ENCODE measurements around the gene PRDM11. TPM values are rescaled to one million over a fixed set of nuclear protein-coding genes. Genes with fewer than 3 reads are reported as not detected.
A peak's percentile ranks its signal among the peaks of the same experiment; 100 is the strongest.

The PRDM11 gene
- 10 to 100 TPM in 2 of 3 donors, 1 to 10 TPM in 1; 7.6 to 25.2 (median 11.3) TPM for total RNA-seq
- long read RNA-seq, donor 1, partial matches to known transcripts, result 5 of 14 reads
- long read RNA-seq, donor 1, other reads (novel, unspliced or antisense), result 9 of 14 reads
- long read RNA-seq, donor 2, result 0 reads

DNA sequence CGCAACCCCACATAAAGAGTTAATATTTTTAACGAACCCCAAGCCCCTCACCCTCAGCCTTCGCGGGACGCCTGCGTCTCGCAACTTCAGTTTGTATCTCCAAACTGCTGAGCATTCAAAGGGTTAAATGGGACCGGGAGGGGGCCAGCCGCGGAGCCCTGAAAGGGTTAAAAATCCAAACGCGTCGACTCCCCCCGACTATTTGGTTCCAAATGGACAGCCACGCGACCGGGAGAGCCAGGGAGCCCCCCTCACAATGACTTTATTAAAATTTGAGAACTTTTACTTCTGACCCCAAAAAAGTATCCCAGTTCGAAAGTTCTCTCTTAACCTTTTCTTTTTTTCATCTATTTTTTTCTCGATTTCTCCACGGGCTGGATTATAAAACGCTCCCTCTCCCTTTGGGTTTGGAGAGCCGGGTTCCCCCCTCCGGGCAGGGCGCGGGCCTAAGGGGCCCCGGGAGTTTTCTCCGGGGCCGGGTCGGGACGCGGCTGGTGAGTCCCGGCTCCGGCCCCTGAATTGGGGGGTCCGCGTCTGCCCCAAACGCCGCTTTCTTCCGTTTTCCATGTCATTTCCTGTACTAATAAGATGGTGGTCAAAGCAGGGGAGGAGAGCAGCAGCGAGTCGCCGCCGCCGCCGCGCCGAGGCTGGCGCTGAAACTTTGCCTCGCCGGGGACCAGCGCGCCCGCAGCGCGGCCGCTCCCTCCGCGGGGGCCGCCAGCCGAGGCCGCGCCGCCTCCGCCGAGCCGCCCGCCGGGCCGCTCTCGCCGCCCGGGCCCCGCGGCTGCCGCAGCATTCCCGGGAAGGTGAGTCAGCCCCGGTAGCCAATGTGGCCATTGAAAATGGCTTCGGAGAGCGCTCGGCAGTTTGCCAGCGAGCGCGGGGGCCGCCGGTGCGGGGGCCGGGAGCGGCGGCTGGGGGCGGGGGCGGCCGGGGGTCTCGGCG lies at the start of gene PRDM11:
PRDM11 (plus strand) TSS at position 568 of the 945 bp plus-strand sequence. CDS start 35,128 bp downstream, outside the sequence.
- peak within 1 kb of the TSS; percentile 35 for H3K4me3 ChIP-seq

DNA sequence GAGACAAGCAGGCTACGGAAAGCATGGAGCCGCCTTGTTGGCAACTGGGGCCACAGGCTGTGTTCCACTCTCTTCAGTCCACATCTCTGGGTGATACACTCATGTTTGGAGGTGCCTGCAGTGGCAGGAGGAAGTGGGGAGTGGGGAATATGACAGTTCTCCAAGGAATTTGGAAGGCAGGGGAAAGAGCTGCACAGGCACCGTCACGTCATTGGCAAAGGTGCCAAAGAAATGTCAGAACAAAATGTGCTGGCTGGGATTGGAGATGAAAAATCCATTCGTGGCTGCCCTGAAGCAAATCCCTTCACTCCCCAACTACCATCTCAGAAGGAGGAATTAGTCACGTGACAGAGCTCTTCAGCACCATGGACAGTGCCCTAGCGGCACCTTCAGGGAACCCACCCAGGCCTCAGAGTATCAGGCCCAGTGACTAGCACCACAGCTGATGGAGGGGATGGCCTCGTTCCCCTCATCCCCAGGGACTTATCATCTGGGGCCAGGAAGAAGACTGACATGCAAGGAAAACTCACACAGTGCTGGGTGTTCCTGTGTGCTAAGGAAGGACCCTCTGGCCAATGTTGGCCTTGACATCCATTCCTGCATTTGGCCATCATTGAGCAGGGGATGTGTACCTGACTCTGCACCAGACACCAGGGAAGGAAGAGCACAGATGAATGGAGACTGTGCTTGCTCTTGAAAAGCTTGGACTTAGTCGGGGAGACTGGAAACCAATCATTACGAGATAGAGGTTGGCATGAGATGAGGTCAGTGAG lies 48.5 kb upstream of the PRDM11 start:
- Histone ChIP-seq H3K9me3 (no peaks in the 10 kb centered on the region), H3K36me3 (ENCODE audit: low read depth) (no peaks in the 10 kb centered on the region), H3K4me1 (ENCODE audit: low read depth) (no peaks in the 10 kb centered on the region), H3K4me3 (no peak overlapping the region)
- TF ChIP-seq, protein P1, sequence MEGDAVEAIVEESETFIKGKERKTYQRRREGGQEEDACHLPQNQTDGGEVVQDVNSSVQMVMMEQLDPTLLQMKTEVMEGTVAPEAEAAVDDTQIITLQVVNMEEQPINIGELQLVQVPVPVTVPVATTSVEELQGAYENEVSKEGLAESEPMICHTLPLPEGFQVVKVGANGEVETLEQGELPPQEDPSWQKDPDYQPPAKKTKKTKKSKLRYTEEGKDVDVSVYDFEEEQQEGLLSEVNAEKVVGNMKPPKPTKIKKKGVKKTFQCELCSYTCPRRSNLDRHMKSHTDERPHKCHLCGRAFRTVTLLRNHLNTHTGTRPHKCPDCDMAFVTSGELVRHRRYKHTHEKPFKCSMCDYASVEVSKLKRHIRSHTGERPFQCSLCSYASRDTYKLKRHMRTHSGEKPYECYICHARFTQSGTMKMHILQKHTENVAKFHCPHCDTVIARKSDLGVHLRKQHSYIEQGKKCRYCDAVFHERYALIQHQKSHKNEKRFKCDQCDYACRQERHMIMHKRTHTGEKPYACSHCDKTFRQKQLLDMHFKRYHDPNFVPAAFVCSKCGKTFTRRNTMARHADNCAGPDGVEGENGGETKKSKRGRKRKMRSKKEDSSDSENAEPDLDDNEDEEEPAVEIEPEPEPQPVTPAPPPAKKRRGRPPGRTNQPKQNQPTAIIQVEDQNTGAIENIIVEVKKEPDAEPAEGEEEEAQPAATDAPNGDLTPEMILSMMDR (IDR thresholded peaks at IDR 0.05), result no peak
- DNase-seq (peak in 2 of 3 donors; percentile 53 to 70), ATAC-seq (peak; percentile 49)
- intact Hi-C loops (cut with DNase I, micrococcal nuclease), result no loop called here

More for the DNA sequence above, at the start of gene PRDM11:
- ATAC-seq (peak; percentile 10), DNase-seq (peak; percentile 55 to 61 (median 57))
- H3K9me3 ChIP-seq, result no peaks in the 10 kb centered on the region
- H3K4me1 ChIP-seq (ENCODE audit: low read depth), result peaks cover 18% of the 10 kb centered on the region
- no peaks in the 10 kb centered on the region for H3K36me3 ChIP-seq (ENCODE audit: low read depth)
- TF ChIP-seq, protein P1 (IDR thresholded peaks at IDR 0.05), result no peak
- intact Hi-C loops (cut with DNase I, micrococcal nuclease), result no loop called here

DNA sequence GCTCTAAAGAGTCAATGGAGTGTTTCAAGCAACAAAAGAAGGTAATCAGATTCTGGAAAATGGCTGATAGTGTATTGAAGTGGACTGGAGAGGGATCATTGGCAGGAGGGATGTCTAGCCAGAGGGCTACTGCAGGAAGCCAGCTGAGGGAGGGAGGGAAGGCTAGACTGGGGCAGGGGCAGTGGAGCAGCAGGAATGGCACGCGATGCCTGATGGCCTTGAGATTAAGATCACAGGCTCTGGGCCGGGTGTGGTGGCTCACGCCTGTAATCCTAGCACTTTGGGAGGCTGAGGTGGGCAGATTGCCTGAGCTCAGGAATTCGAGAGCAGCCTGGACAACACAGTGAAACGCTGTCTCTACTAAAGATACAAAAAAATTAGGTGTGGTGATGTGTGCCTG lies 47.5 kb upstream of the PRDM11 start:
- Histone ChIP-seq H3K36me3 (ENCODE audit: low read depth) (no peaks in the 10 kb centered on the region), H3K9me3 (no peaks in the 10 kb centered on the region), H3K4me1 (ENCODE audit: low read depth) (no peaks in the 10 kb centered on the region), H3K4me3 (no peak overlapping the region)
- TF ChIP-seq, protein P1 (IDR thresholded peaks at IDR 0.05), result no peak
- no peak for DNase-seq
- intact Hi-C loops (cut with DNase I, micrococcal nuclease), result no loop called here
- ATAC-seq, result no peak

DNA sequence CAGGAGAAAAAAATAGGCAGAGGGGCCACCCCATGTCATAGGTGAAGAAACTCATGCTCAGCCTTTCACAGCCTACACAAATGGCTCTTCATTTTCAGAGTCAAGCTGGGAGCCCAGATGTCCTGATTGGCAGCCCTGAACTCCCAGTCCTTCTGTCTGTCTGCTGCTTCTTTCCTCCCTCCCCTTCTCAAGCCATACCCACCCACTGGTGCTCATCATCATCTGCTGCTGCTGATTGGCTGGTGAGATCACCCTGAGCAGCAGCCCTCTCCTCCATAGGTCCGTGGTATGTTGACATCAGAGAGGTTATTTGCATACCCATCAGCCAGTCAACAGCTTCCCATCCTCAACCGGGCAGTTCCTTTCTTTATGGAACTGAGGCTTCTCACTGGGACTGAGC lies 46.1 kb upstream of the PRDM11 start:
- Histone ChIP-seq H3K4me3 (no peak overlapping the region), H3K36me3 (ENCODE audit: low read depth) (no peaks in the 10 kb centered on the region), H3K9me3 (no peaks in the 10 kb centered on the region), H3K4me1 (ENCODE audit: low read depth) (no peaks in the 10 kb centered on the region)
- DNase-seq, result no peak
- intact Hi-C loops (cut with DNase I, micrococcal nuclease), result no loop called here
- peak; percentile 50 for ATAC-seq
- TF ChIP-seq, protein P1 (IDR thresholded peaks at IDR 0.05), result no peak

DNA sequence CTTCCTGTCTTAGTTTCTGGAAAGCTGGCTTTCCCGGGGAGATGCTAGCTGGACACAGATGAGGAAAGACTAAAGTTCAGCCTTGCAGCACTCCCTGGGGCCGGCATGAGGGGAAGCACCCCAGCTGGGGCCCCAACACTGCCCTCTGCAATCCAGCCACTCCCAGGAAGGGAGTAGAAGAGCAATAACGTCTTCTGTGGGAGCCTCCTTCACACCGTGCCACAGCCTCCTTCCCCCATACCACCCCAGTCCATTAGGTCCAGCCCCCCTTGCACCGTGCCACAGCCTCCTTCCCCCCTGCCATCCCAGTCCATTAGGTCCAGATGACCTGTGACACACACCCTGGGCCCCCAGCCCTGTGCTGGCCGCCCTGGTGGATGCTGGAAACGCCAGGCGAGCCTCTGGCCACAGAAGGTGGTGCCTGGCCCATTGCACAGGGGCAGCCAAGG lies 44.1 kb upstream of the PRDM11 start:
- no peaks in the 10 kb centered on the region for H3K4me1 ChIP-seq (ENCODE audit: low read depth)
- no peak overlapping the region for H3K4me3 ChIP-seq
- H3K9me3 ChIP-seq, result no peaks in the 10 kb centered on the region
- intact Hi-C loops (cut with DNase I, micrococcal nuclease), result no loop called here
- H3K36me3 ChIP-seq (ENCODE audit: low read depth), result no peaks in the 10 kb centered on the region
- ATAC-seq, result peak; percentile 18
- DNase-seq, result no peak
- TF ChIP-seq, protein P1 (IDR thresholded peaks at IDR 0.05), result no peak
